ENCODE results near the gene C1QTNF9.
"Not testable (repeated sequence)": the region's sequence is repeated elsewhere in the genome, so short reads cannot be mapped to it uniquely, and the experiment has no call there.

C1QTNF9 gene

GRCh38 chr13:24309300-24309699 lies at the start of gene C1QTNF9:
C1QTNF9 (plus strand) TSS chr13:24309580; CDS start chr13:24316004, 6,424 bp downstream.
- H3K9me3 ChIP-seq (ENCODE audit: control insufficient read depth in 2 of 2, low read length in 2 of 2); H3K27ac ChIP-seq (ENCODE audit: low read length); H3K9ac ChIP-seq (ENCODE audit: low read length in 2 of 2); H3K36me3 ChIP-seq (ENCODE audit: control insufficient read depth in 2 of 2, insufficient read depth in 2 of 2, low read length in 2 of 2); H3K4me1 ChIP-seq (ENCODE audit: control insufficient read depth, insufficient read depth, low read length); H3K4me3 ChIP-seq (ENCODE audit: low read length in 2 of 2); H3K27me3 ChIP-seq (ENCODE audit: control insufficient read depth in 1 of 2, insufficient read depth in 2 of 2, low read length in 2 of 2): not testable (repeated sequence)

- peaks cover 3% of the 10 kb centered on the region for H3K4me1 ChIP-seq (ENCODE audit: control insufficient read depth, insufficient read depth, low read length)
- H3K36me3 ChIP-seq (ENCODE audit: control insufficient read depth in 2 of 2, insufficient read depth in 2 of 2, low read length in 2 of 2) = peaks cover 0 to 2% of the 10 kb centered on the region in 2 donors
- no peaks in the 10 kb centered on the region for H3K27me3 ChIP-seq (ENCODE audit: control insufficient read depth in 1 of 2, insufficient read depth in 2 of 2, low read length in 2 of 2)
- no peak overlapping the region for H3K4me3 ChIP-seq (ENCODE audit: low read length in 2 of 2)
- H3K9ac ChIP-seq (ENCODE audit: low read length in 2 of 2) = no peak overlapping the region
- H3K9me3 ChIP-seq (ENCODE audit: control insufficient read depth in 2 of 2, low read length in 2 of 2) = no peaks in the 10 kb centered on the region
- H3K27ac ChIP-seq (ENCODE audit: low read length) = no peak overlapping the region
Measured at GRCh38 chr13:24261566-24261965, 47.8 kb upstream of the C1QTNF9 start.

GRCh38 chr13:24263632-24264031 lies 45.7 kb upstream of the C1QTNF9 start:
- no peaks in the 10 kb centered on the region for H3K27me3 ChIP-seq (ENCODE audit: control insufficient read depth in 1 of 2, insufficient read depth in 2 of 2, low read length in 2 of 2)
- H3K9ac ChIP-seq (ENCODE audit: low read length in 2 of 2) = no peak overlapping the region
- no peak overlapping the region for H3K4me3 ChIP-seq (ENCODE audit: low read length in 2 of 2)
- no peak overlapping the region for H3K27ac ChIP-seq (ENCODE audit: low read length)
- H3K9me3 ChIP-seq (ENCODE audit: control insufficient read depth in 2 of 2, low read length in 2 of 2) = no peaks in the 10 kb centered on the region
- H3K36me3 ChIP-seq (ENCODE audit: control insufficient read depth in 2 of 2, insufficient read depth in 2 of 2, low read length in 2 of 2) = peaks cover 0 to 2% of the 10 kb centered on the region in 2 donors
- peaks cover 3% of the 10 kb centered on the region for H3K4me1 ChIP-seq (ENCODE audit: control insufficient read depth, insufficient read depth, low read length)

DNA sequence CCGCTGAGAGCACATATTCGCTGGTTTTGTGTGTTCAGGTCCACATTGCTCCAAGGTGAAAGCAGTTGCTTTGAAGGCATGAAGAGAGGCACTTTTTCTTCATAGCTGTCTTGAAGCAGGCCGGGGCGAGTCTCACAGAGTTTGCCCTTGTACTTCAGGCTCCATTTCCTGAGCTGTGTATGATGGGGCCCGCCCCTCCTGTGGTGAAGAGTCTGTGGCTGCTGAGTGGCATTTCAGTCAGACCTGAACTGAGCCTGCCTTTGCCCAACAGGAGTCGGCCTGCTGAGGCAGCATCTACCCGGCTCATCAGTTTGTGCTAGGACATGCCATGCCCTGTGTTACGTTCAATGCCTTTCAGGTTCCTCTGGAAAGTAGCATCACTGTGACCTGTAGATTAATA lies 44.4 kb upstream of the C1QTNF9 start:
- Histone ChIP-seq H3K9ac (ENCODE audit: low read length in 2 of 2) (no peak overlapping the region), H3K4me3 (ENCODE audit: low read length in 2 of 2) (no peak overlapping the region), H3K36me3 (ENCODE audit: control insufficient read depth in 2 of 2, insufficient read depth in 2 of 2, low read length in 2 of 2) (peaks cover 0 to 2% of the 10 kb centered on the region in 2 donors), H3K9me3 (ENCODE audit: control insufficient read depth in 2 of 2, low read length in 2 of 2) (no peaks in the 10 kb centered on the region), H3K27ac (ENCODE audit: low read length) (no peak overlapping the region), H3K27me3 (ENCODE audit: control insufficient read depth in 1 of 2, insufficient read depth in 2 of 2, low read length in 2 of 2) (no peaks in the 10 kb centered on the region), H3K4me1 (ENCODE audit: control insufficient read depth, insufficient read depth, low read length) (peaks cover 3% of the 10 kb centered on the region)

DNA sequence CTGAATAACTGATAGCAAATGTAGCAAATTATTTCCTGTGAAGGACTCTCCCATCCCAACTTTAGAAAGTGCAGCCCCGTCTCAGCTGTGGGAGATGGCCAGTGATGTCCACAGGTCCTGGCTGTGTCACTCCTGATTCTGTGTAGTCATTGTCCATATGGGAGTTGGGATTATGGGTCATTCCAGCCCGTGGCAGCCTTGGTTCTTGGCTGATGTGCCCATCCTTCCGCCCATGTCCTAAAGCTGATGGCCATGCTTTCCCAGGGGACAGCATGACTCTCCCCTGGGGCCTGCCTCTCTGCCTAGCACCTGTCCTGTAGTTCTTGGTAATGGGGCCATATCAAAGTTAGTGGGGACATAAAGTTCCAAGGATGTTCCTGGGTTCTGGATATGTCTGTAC lies 43.9 kb upstream of the C1QTNF9 start:
- peaks cover 0 to 2% of the 10 kb centered on the region in 2 donors for H3K36me3 ChIP-seq (ENCODE audit: control insufficient read depth in 2 of 2, insufficient read depth in 2 of 2, low read length in 2 of 2)
- H3K9ac ChIP-seq (ENCODE audit: low read length in 2 of 2) = no peak overlapping the region
- no peak overlapping the region for H3K4me3 ChIP-seq (ENCODE audit: low read length in 2 of 2)
- H3K4me1 ChIP-seq (ENCODE audit: control insufficient read depth, insufficient read depth, low read length) = peaks cover 5% of the 10 kb centered on the region
- H3K27me3 ChIP-seq (ENCODE audit: control insufficient read depth in 1 of 2, insufficient read depth in 2 of 2, low read length in 2 of 2) = no peaks in the 10 kb centered on the region
- no peaks in the 10 kb centered on the region for H3K9me3 ChIP-seq (ENCODE audit: control insufficient read depth in 2 of 2, low read length in 2 of 2)
- H3K27ac ChIP-seq (ENCODE audit: low read length) = no peak overlapping the region

- Histone ChIP-seq H3K4me1 (ENCODE audit: control insufficient read depth, insufficient read depth, low read length) (peaks cover 6% of the 10 kb centered on the region), H3K9me3 (ENCODE audit: control insufficient read depth in 2 of 2, low read length in 2 of 2) (no peaks in the 10 kb centered on the region), H3K9ac (ENCODE audit: low read length in 2 of 2) (peak overlapping the region in 1 of 2 donors; percentile 30), H3K27me3 (ENCODE audit: control insufficient read depth in 1 of 2, insufficient read depth in 2 of 2, low read length in 2 of 2) (no peaks in the 10 kb centered on the region), H3K36me3 (ENCODE audit: control insufficient read depth in 2 of 2, insufficient read depth in 2 of 2, low read length in 2 of 2) (peaks cover 0 to 2% of the 10 kb centered on the region in 2 donors), H3K27ac (ENCODE audit: low read length) (peak overlapping the region; percentile 31), H3K4me3 (ENCODE audit: low read length in 2 of 2) (peak overlapping the region in 1 of 2 donors; percentile 58)
Measured at GRCh38 chr13:24267274-24267673, 42.1 kb upstream of the C1QTNF9 start.

DNA sequence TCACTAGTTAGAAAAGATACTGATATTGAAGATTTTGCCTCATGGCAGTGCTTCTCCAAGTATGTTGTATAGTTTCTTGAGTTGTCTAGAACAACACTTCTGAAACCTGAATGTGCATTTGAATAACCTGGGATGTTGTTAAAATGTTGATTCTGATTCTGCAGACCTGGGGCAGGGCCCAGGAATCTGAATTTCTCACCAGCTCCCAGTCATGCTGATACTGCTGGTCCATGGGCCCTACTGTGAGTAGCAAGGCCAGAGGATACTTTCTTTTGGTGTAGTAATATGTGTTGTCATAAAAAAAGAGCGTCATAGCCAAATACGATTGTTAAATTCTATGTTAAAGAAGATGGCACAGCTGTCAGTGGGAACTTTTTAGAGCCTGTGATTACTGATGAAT lies 41.6 kb upstream of the C1QTNF9 start:
- H3K4me1 ChIP-seq (ENCODE audit: control insufficient read depth, insufficient read depth, low read length) = peaks cover 10% of the 10 kb centered on the region
- peaks cover 0 to 2% of the 10 kb centered on the region in 2 donors for H3K36me3 ChIP-seq (ENCODE audit: control insufficient read depth in 2 of 2, insufficient read depth in 2 of 2, low read length in 2 of 2)
- no peaks in the 10 kb centered on the region for H3K27me3 ChIP-seq (ENCODE audit: control insufficient read depth in 1 of 2, insufficient read depth in 2 of 2, low read length in 2 of 2)
- H3K27ac ChIP-seq (ENCODE audit: low read length) = no peak overlapping the region
- no peak overlapping the region for H3K9ac ChIP-seq (ENCODE audit: low read length in 2 of 2)
- H3K9me3 ChIP-seq (ENCODE audit: control insufficient read depth in 2 of 2, low read length in 2 of 2) = no peaks in the 10 kb centered on the region
- H3K4me3 ChIP-seq (ENCODE audit: low read length in 2 of 2) = no peak overlapping the region

GRCh38 chr13:24269821-24270220 lies 39.6 kb upstream of the C1QTNF9 start:
- Histone ChIP-seq H3K9ac (ENCODE audit: low read length in 2 of 2) (no peak overlapping the region), H3K27ac (ENCODE audit: low read length) (no peak overlapping the region), H3K27me3 (ENCODE audit: control insufficient read depth in 1 of 2, insufficient read depth in 2 of 2, low read length in 2 of 2) (no peaks in the 10 kb centered on the region), H3K36me3 (ENCODE audit: control insufficient read depth in 2 of 2, insufficient read depth in 2 of 2, low read length in 2 of 2) (peaks cover 0 to 2% of the 10 kb centered on the region in 2 donors), H3K4me3 (ENCODE audit: low read length in 2 of 2) (no peak overlapping the region), H3K4me1 (ENCODE audit: control insufficient read depth, insufficient read depth, low read length) (peaks cover 16% of the 10 kb centered on the region), H3K9me3 (ENCODE audit: control insufficient read depth in 2 of 2, low read length in 2 of 2) (no peaks in the 10 kb centered on the region)

DNA sequence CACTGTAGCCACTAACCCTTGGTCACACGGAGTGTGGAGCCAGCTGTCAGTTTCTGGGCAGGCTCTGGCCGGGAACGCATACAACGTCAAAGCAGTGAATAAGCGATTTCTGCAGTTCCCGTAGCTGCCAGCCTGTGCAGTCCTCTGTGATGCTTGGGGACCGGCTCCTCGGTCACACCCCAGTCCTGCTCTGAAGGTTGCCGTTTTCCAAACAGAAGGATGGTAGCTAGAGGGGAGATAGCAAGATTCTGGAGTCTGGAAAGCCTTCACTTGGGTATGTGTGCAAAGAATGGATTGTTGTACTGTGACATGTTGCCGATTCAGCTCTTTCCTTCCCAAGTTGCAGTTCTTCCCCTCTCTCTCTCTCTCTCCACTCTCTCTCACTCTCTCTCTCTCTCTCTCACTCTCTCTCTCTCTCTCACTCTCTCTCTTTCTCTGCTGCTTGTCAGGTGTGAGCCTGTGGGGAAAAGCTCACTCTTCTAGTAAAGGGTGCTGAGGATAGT lies 38.7 kb upstream of the C1QTNF9 start:
- H3K4me3 ChIP-seq (ENCODE audit: low read length in 2 of 2) = peak overlapping the region; percentile 71 to 74
- H3K27me3 ChIP-seq (ENCODE audit: control insufficient read depth in 1 of 2, insufficient read depth in 2 of 2, low read length in 2 of 2) = no peaks in the 10 kb centered on the region
- H3K27ac ChIP-seq (ENCODE audit: low read length) = peak overlapping the region; percentile 89
- no peaks in the 10 kb centered on the region for H3K9me3 ChIP-seq (ENCODE audit: control insufficient read depth in 2 of 2, low read length in 2 of 2)
- H3K36me3 ChIP-seq (ENCODE audit: control insufficient read depth in 2 of 2, insufficient read depth in 2 of 2, low read length in 2 of 2) = no peaks in the 10 kb centered on the region
- peaks cover 16% of the 10 kb centered on the region for H3K4me1 ChIP-seq (ENCODE audit: control insufficient read depth, insufficient read depth, low read length)
- H3K9ac ChIP-seq (ENCODE audit: low read length in 2 of 2) = peak overlapping the region; percentile 49 to 62

DNA sequence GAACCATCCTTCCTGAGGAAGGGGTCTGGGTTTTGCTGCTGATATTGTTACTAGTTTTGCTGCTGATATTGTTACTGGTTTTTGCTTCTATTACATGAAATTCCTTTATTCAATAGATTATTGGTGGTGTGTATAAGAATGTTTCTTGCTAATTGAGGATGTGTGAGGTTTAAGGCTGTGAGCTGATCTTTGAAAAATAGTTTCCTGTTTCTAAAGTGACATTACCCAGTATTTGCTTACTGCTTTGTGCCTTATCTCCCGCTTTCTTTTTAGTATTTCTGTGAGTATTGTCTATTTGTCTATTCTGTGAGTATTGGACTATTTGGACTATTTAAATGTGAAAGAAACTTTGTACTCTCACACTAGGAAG lies 38.2 kb upstream of the C1QTNF9 start:
- H3K27ac ChIP-seq (ENCODE audit: low read length) = peak overlapping the region; percentile 89

DNA sequence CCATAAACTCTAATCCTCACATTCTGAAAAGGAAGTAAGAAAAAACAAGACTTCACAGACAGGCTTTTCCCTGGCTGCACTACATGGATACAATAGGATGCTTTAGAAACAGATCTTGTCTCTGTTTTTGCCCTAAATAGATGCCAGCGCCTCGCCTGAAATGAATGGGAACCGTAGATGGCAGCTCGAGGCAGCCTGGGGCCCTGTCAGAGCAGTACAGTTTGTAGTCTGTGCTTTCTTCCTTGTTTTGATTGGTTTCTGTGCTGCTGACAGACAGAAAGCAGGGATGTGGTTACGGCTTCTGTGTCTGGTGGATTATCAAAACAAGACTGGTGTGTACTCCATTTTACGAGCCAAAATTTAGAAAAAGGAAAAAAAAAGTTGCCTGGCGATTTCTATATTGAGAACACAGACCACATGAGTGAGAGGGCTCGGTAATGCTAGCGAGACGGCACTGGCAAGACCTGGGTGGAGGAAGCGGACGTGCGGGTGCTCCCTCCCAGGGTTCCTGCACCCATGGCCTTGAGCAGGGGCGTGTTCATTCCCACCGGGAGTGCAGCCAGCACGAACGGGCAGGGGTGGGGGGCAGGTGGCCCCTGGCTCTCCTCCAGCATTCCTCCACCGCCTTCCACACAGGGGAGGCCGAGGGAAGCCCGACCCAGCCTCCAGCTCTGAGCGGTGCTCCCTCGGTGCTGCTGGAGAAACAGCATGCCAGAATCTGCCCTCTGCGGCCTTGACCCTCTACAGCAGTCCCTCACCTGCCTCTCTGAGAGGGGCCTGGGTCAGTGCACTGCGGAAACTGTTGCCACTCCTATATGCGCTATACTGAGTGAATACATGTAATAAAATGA lies 37.6 kb upstream of the C1QTNF9 start:
- no peaks in the 10 kb centered on the region for H3K9me3 ChIP-seq (ENCODE audit: control insufficient read depth in 2 of 2, low read length in 2 of 2)
- peak overlapping the region; percentile 89 for H3K27ac ChIP-seq (ENCODE audit: low read length)
- peaks cover 16% of the 10 kb centered on the region for H3K4me1 ChIP-seq (ENCODE audit: control insufficient read depth, insufficient read depth, low read length)
- no peaks in the 10 kb centered on the region for H3K36me3 ChIP-seq (ENCODE audit: control insufficient read depth in 2 of 2, insufficient read depth in 2 of 2, low read length in 2 of 2)
- H3K4me3 ChIP-seq (ENCODE audit: low read length in 2 of 2) = peak overlapping the region; percentile 71 to 74
- peak overlapping the region; percentile 49 to 60 for H3K9ac ChIP-seq (ENCODE audit: low read length in 2 of 2)
- H3K27me3 ChIP-seq (ENCODE audit: control insufficient read depth in 1 of 2, insufficient read depth in 2 of 2, low read length in 2 of 2) = no peaks in the 10 kb centered on the region

More for the DNA sequence above, 38.2 kb upstream of the C1QTNF9 start:
- H3K36me3 ChIP-seq (ENCODE audit: control insufficient read depth in 2 of 2, insufficient read depth in 2 of 2, low read length in 2 of 2) = no peaks in the 10 kb centered on the region
- H3K27me3 ChIP-seq (ENCODE audit: control insufficient read depth in 1 of 2, insufficient read depth in 2 of 2, low read length in 2 of 2) = no peaks in the 10 kb centered on the region
- H3K9me3 ChIP-seq (ENCODE audit: control insufficient read depth in 2 of 2, low read length in 2 of 2) = no peaks in the 10 kb centered on the region
- peak overlapping the region in 1 of 2 donors; percentile 49 for H3K9ac ChIP-seq (ENCODE audit: low read length in 2 of 2)
- H3K4me1 ChIP-seq (ENCODE audit: control insufficient read depth, insufficient read depth, low read length) = peaks cover 16% of the 10 kb centered on the region
- peak overlapping the region; percentile 71 to 74 for H3K4me3 ChIP-seq (ENCODE audit: low read length in 2 of 2)

Measured in stomach smooth muscle (tissue), 2 donors.